Fibroblast of villous mesenchyme (primary cell): ENCODE measurements around the gene ENPP6. TPM values are rescaled to one million over a fixed set of nuclear protein-coding genes. Genes with fewer than 3 reads are reported as not detected.

ENCODE experiments used
- DNase-seq: peaks from one replicate; pipeline ENCODE4 v3.0.0-alpha.2; 2010; ENCODE audit warnings: low read depth
- H3K4me3 ChIP-seq: 2 replicates; pipeline ENCODE4 v1.5.1; 2011; ENCODE audit warnings: low read depth, mild to moderate bottlenecking, low read length
- CTCF ChIP-seq: IDR thresholded peaks from 2 replicates; pipeline ENCODE4 v1.5.1; 2012; ENCODE audit warnings: low read depth, mild to moderate bottlenecking, low read length; ENCODE audit not compliant: insufficient read depth
- total RNA-seq: library from RNA; depleted of rRNA; stranded (reverse); fragments of >200 nt; gene quantifications from 2 replicates; pipeline ENCODE4 v1.2.3, GENCODE V29; 2012

ENPP6 gene
- total RNA-seq, 1 donor, result not detected

GRCh38 chr4:184111233-184111832 is 106.3 kb downstream of the ENPP6 start:
- DNase-seq, result no peak
- TF ChIP-seq CTCF, result no peak
- no peak overlapping the region for H3K4me3 ChIP-seq

- DNase-seq, result no peak
- no peak for TF ChIP-seq CTCF
- no peak overlapping the region for H3K4me3 ChIP-seq
These were observed 107.0 kb downstream of the ENPP6 start for GRCh38 chr4:184110452-184111224.

- TF ChIP-seq CTCF, result no peak
- H3K4me3 ChIP-seq, result no peak overlapping the region
- DNase-seq, result no peak
These were observed 109.6 kb downstream of the ENPP6 start for GRCh38 chr4:184108006-184108501.

- no peak for TF ChIP-seq CTCF
- DNase-seq, result no peak
- no peak overlapping the region for H3K4me3 ChIP-seq
These were observed 113.1 kb downstream of the ENPP6 start for GRCh38 chr4:184104419-184105101.

- no peak for TF ChIP-seq CTCF
- DNase-seq, result no peak
These were observed 114.0 kb downstream of the ENPP6 start for GRCh38 chr4:184103527-184104264.

GRCh38 chr4:184102927-184103326 is 114.7 kb downstream of the ENPP6 start:
- no peak for TF ChIP-seq CTCF
- no peak for DNase-seq
- H3K4me3 ChIP-seq, result no peak overlapping the region

More at GRCh38 chr4:184103527-184104264, 114.0 kb downstream of the ENPP6 start:
- no peak overlapping the region for H3K4me3 ChIP-seq
